ENCODE results near the gene EIF3F. TPM values are rescaled to one million over a fixed set of nuclear protein-coding genes. Genes with fewer than 3 reads are reported as not detected.

Gene EIF3F
- total RNA-seq, 1 donor from 2014 or later, result 324 TPM

GRCh38 chr11:7994581-7995278 lies 7.6 kb downstream of the EIF3F start:
- TF ChIP-seq CTCF (conservative IDR thresholded peaks at IDR 0.05), result no peak
- Mint-ChIP-seq H3K36me3 (peaks cover 41% of the 10 kb centered on the region), H3K4me1 (ENCODE audit: unreplicated experiment) (no peaks in the 10 kb centered on the region), H3K9me3 (no peaks in the 10 kb centered on the region), H3K27ac (no peak overlapping the region), H3K4me3 (no peak overlapping the region), H3K27me3 (no peaks in the 10 kb centered on the region)
- no peak for DNase-seq (ENCODE audit: extremely low spot score, unreplicated experiment)

GRCh38 chr11:7999795-8000194 lies 12.7 kb downstream of the EIF3F start:
- H3K36me3 Mint-ChIP-seq, result peaks cover 33% of the 10 kb centered on the region
- H3K4me3 Mint-ChIP-seq, result no peak overlapping the region

GRCh38 chr11:8000390-8000789 lies 13.3 kb downstream of the EIF3F start:
- peaks cover 3% of the 10 kb centered on the region for H3K27me3 Mint-ChIP-seq
- no peak for DNase-seq (ENCODE audit: extremely low spot score, unreplicated experiment)
- peaks cover 30% of the 10 kb centered on the region for H3K36me3 Mint-ChIP-seq
- H3K4me1 Mint-ChIP-seq (ENCODE audit: unreplicated experiment), result no peaks in the 10 kb centered on the region
- H3K27ac Mint-ChIP-seq, result no peak overlapping the region
- TF ChIP-seq CTCF (conservative IDR thresholded peaks at IDR 0.05), result no peak
- no peaks in the 10 kb centered on the region for H3K9me3 Mint-ChIP-seq
- no peak overlapping the region for H3K4me3 Mint-ChIP-seq

More at GRCh38 chr11:7999795-8000194, 12.7 kb downstream of the EIF3F start:
- no peak overlapping the region for H3K27ac Mint-ChIP-seq
- TF ChIP-seq CTCF (conservative IDR thresholded peaks at IDR 0.05), result no peak
- H3K4me1 Mint-ChIP-seq (ENCODE audit: unreplicated experiment), result no peaks in the 10 kb centered on the region
- H3K9me3 Mint-ChIP-seq, result no peaks in the 10 kb centered on the region
- H3K27me3 Mint-ChIP-seq, result no peaks in the 10 kb centered on the region
- DNase-seq (ENCODE audit: extremely low spot score, unreplicated experiment), result no peak

- H3K4me3 Mint-ChIP-seq, result no peak overlapping the region
- H3K36me3 Mint-ChIP-seq, result peaks cover 11% of the 10 kb centered on the region
- DNase-seq (ENCODE audit: extremely low spot score, unreplicated experiment), result no peak
- TF ChIP-seq CTCF (conservative IDR thresholded peaks at IDR 0.05), result no peak
- H3K4me1 Mint-ChIP-seq (ENCODE audit: unreplicated experiment), result no peaks in the 10 kb centered on the region
- H3K27me3 Mint-ChIP-seq, result peaks cover 6% of the 10 kb centered on the region
- no peak overlapping the region for H3K27ac Mint-ChIP-seq
- H3K9me3 Mint-ChIP-seq, result no peaks in the 10 kb centered on the region
Measured at GRCh38 chr11:8002676-8003075, 15.5 kb downstream of the EIF3F start.

- DNase-seq (ENCODE audit: extremely low spot score, unreplicated experiment), result no peak
- H3K9me3 Mint-ChIP-seq, result no peaks in the 10 kb centered on the region
- no peaks in the 10 kb centered on the region for H3K4me1 Mint-ChIP-seq (ENCODE audit: unreplicated experiment)
- peaks cover 6% of the 10 kb centered on the region for H3K27me3 Mint-ChIP-seq
- no peak overlapping the region for H3K4me3 Mint-ChIP-seq
- peaks cover 9% of the 10 kb centered on the region for H3K36me3 Mint-ChIP-seq
- no peak overlapping the region for H3K27ac Mint-ChIP-seq
- no peak for TF ChIP-seq CTCF (conservative IDR thresholded peaks at IDR 0.05)
Measured at GRCh38 chr11:8003187-8003586, 16.1 kb downstream of the EIF3F start.
